ENCODE results near the gene IRF5.
"Not testable (repeated sequence)": the region's sequence is repeated elsewhere in the genome, so short reads cannot be mapped to it uniquely, and the experiment has no call there.

Gene IRF5

GRCh38 chr7:128906766-128907559, 30.8 kb upstream of the IRF5 start:
- no peak for DNase-seq

- no peak for DNase-seq
These were observed 28.7 kb upstream of the IRF5 start for GRCh38 chr7:128908750-128909624.

DNA sequence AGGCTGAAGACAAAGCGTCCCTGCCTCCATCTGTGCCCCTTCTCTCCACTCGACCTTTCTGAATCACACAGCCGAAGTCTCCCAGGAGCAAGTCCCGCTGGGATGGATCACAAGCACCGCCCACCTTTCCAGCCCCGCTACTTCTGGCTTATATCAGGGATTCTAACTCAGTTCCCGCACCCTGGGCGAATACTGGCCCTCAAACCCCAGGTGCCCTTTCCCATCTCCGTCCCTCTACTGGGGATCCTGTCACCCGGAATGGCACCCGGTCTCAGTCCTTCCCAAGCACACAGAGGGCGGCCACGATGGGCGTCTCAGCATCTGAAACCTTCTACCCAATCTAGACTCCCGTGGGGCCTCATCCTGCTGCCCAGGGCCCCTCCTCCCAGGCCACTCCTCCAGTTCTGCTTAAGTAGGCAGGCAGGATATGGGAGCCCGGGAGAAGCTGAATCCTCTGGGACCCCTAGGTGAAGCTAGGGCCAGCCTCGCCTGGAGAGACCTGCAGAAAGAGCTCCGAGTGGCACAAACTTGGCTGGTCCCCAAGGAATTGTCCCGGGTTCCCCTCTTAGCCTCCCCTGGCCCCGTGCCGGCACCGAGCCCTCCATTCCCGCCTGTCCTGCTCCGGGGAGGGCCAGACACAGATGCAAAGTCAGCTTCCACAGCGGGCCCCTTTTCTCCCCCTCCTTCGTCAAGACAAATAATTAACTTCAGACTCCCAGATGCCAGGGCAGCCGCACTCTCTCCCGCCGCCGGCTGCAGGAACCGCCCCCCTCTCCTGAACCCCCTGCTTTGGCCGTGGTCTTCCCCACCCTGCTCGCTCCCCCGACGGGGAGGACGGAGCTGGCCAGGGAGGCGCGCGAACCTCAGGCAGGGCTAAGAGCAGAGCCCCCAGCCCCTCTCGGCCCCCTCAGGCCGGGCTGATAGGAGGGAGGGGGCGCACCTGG, 27.8 kb upstream of the IRF5 start:
- DNase-seq: no peak

DNA sequence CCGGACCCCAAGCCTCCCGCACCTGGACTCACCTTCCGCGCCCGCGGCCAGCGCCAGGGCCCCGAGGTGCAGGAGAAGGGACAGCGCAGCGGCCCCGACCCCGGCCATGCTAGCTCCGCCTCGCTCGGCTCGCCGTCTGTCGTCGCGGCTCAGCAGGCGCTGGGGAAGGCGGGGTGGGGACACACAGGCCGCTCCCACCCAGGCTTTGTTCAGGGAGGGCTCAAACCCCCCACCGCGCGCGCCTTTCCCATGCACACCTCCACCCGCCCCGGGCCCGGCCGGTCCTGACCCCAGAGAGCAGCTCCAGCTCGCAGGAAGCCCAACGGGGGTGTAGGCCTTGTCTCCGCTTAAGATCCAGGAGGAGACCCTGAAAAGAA, 27.2 kb upstream of the IRF5 start, which contains the start of gene KCP:
Gene KCP, minus strand, starts transcription at position 141 of the 377 bp plus-strand sequence. Its CDS starts 33 bp downstream, at position 108.
- no peak for DNase-seq

GRCh38 chr7:128911423-128912031, 26.2 kb upstream of the IRF5 start:
- no peak for DNase-seq

DNA sequence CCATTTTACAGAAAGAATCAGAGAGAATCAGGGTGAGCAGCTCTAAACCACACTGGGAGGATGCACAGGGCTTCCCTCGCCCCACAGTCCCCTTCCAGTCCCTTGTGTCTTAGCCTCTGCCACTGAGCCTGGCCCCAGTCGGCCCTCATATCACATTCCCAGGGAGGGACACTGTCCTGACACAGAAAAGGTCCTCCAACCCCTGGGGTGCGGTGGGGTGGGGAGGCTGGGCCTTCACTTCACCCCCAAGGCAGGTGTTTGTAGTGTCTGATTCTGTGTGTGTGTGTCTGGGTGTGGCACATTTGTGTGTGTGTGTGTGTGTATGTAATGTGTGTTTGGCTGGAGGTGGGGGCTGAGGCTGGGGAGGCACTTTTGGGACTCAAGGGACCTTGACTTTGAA, 25.4 kb upstream of the IRF5 start:
- DNase-seq: no peak

GRCh38 chr7:128912709-128913495, 24.8 kb upstream of the IRF5 start:
- DNase-seq: not testable (repeated sequence)

GRCh38 chr7:128913870-128914565, 23.7 kb upstream of the IRF5 start:
- no peak for DNase-seq

DNA sequence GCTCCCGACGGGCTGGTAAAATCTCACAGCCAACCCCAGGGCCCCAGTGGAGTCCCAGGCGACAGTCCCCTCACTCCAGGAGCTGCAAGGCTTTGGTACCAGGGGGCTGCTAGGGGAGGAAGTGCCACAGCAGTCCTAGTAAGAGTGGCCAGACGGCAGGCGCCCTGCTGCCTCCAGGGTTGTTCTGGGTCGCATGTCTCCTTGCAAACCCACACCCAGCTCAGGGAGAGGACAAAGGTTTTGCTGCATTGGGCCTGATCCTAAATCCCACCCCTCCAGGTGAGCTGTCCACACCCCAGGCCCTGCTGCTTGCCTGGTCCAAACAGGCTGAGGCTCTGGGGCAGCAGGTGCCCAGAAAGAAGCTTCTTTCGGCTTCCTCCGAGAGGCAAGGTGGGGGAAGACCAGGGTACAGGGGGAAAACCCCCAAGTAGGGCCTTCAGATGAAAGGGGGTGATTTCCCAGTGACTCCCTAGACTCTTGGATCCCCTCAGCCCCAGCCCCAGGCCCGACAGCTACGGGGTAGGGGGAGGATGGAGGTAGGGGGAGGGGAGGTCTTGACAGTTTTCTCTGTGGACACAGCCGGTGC, 23.1 kb upstream of the IRF5 start:
- no peak for DNase-seq

DNA sequence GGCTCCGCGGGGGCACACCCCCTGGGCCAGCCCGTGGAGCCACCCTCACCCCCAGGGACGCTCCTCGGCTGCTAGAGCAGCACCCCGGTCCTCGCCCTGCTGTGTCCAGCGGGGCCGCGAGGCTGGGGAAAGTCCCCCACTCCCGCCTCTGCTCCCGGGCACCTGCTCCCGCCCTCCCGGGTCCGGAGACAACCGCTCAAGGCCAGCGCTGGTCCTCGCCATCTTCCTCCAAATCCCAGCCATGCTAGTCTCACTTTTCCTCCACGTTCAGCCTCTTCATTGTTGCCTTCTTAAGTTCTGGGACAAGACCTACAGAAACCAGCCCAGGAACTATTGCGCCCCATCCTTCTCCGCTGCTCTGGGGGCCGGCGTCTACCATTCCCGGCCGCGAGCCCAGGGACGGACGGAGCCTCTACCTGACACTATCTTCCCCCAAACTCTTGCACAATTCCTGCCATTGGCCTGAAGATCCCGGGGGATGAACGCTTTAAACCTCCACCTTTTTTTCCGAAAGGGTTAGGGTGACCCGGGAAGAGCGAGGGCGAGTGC, 22.4 kb upstream of the IRF5 start:
- no peak for DNase-seq

GRCh38 chr7:128915841-128916642, 21.7 kb upstream of the IRF5 start:
- DNase-seq: no peak

GRCh38 chr7:128916643-128916915, 21.1 kb upstream of the IRF5 start:
- DNase-seq: no peak

DNA sequence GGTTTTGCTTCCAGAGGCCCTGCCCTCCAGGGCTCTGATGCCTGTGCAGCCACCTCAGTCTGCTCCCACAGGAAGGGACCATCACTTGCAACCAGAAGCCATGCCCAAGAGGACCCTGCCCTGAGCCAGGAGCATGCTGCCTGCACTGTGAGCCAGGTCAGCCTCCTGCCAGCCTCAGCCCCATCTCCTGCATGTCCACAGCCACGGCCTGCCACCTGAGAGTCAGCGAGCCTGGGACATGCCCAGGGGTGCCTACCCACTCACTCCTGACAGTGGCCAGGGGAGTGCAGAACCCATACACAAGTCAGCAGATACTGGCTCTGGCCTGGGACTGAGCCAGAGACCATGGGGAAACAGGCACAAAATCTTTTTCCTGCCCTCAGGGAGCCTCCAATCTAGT, 20.6 kb upstream of the IRF5 start:
- no peak for DNase-seq

DNA sequence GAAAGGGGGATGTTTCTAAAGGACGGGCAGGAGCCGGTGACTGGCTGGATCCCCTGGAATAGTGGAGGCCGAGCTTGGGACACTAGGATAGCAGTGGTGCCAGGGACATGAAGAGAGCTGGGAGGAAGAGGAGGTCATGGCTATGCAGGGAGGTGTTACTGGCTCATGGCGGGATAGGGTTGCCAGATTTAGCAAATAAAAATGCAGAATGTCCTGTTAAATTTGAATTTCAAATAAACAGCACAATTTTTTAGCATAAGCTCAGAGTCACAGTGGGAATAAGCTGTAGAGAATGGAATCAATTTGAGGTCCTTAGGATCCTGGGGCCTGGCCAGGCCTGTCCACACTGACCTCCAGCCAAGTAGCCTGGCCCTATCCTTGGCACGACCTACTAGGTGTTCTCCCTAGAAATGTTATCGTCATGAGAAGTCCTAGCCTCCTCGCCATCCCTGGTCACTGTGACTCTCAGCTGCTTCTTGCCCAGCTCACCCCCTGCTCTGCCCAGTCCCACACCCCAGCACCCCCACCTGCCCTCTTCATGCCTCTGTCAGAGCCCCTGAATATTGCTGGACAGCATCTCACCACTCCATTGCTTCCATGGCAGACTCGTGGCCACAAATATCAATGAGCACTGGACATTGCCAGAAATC, 19.6 kb upstream of the IRF5 start:
- no peak for DNase-seq

GRCh38 chr7:128919241-128919640, 18.5 kb upstream of the IRF5 start:
- DNase-seq: no peak

GRCh38 chr7:128919881-128920799, 17.6 kb upstream of the IRF5 start:
- DNase-seq: no peak

DNA sequence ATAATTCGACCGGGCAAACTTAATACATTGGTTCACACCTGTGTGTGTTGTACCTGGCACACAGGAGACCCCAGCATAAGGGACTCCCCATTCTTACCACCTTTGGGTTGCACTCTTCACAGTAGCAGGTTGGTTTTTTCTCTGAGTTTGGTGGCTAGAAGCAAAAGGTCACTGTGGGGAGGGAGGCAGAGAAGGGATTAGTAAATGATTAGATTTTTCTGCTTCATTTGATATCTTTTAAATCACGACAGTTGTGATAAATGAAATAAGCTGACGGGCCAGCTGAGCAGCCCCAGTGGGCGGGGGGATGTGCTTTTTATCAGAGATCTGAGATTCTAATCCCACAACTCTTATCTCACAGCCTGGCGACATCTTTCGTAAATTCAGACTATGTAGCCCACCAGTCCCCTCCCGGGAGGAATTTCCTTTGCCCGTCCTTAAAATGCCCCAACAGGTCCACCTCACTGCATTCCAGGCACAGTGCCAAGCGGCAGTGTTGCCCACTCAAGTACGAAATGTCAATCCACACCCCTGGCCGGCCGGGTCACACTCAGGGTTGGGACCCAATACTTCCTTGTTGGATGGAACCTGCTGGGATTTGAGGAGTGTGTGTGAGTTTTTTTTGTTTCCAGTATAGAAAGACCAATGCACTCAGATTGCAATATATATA, 16.7 kb upstream of the IRF5 start:
- DNase-seq: no peak
